ENCODE data around the gene SRF.

Gene SRF

DNA sequence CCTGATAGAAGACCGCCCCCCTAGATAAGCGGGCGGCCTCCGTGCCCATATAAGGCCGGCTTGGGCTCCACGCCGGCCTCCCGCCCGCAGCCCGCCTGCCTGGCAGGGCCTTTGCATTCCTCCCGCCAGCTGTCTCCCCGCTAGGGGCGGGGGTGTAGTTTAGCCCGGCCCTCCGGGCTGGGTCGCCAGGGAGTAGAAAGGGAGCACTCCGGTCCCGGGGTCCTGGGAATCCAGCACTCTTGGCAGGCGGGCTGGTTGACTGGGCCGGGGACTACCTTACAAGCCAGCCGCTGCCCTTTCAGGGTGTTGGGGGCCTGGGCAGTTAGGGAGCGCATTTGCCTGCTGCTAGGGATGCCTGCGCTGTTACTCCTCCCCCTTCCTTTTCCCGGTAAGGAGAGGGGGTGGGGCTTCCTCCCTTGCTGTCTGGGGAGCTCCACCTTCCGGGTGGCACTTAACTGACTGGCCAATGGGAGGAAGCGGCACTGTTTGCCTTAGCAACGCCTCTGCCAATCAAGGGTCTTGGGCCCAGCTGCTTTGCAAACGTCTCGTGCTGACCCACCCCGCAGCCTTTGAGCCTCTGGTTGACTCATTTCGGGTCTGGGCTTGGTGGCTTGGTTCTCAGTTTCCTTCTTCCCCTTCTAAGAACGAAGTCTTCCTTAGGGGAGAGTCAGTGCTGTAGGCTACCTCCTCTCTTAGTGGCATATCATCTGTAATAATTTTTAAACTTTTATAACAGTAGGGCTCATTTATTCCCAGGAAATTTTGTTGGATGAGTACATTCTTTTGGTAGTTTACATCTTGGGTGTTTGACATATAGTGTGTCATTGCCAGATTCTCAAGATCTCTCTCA lies 3.4 kb downstream of the SRF start:
- TF ChIP-seq, protein P1, sequence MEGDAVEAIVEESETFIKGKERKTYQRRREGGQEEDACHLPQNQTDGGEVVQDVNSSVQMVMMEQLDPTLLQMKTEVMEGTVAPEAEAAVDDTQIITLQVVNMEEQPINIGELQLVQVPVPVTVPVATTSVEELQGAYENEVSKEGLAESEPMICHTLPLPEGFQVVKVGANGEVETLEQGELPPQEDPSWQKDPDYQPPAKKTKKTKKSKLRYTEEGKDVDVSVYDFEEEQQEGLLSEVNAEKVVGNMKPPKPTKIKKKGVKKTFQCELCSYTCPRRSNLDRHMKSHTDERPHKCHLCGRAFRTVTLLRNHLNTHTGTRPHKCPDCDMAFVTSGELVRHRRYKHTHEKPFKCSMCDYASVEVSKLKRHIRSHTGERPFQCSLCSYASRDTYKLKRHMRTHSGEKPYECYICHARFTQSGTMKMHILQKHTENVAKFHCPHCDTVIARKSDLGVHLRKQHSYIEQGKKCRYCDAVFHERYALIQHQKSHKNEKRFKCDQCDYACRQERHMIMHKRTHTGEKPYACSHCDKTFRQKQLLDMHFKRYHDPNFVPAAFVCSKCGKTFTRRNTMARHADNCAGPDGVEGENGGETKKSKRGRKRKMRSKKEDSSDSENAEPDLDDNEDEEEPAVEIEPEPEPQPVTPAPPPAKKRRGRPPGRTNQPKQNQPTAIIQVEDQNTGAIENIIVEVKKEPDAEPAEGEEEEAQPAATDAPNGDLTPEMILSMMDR (IDR thresholded peaks at IDR 0.05) = no peak

DNA sequence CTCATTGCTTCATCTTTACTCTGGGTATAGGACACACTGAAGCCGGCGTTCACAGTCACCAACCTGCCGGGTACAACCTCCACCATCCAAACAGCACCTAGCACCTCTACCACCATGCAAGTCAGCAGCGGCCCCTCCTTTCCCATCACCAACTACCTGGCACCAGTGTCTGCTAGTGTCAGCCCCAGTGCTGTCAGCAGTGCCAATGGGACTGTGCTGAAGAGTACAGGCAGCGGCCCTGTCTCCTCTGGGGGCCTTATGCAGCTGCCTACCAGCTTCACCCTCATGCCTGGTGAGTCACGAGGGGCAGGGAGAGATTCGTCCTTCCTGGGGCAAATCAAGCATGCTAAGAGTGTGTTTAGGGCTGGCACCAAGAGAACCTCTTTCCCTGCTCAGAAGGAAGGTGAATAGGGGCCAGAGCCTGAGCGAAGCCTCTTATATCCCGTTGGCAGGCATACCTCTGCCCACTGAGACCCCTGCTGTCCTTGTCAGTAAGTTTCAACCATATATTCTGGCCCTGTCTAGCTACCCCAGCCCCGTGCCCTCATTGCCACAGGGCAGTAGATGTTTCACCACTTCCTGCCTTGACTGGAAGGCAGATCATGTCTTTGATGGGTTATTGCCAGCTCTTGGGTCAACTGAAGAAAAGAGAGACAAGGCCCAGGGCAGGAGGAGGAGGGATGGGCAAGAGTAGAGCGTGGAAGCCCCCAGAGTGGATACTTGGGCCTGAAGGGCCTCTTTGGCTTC lies 4.8 kb downstream of the SRF start:
- TF ChIP-seq, protein P1 (IDR thresholded peaks at IDR 0.05) = no peak

DNA sequence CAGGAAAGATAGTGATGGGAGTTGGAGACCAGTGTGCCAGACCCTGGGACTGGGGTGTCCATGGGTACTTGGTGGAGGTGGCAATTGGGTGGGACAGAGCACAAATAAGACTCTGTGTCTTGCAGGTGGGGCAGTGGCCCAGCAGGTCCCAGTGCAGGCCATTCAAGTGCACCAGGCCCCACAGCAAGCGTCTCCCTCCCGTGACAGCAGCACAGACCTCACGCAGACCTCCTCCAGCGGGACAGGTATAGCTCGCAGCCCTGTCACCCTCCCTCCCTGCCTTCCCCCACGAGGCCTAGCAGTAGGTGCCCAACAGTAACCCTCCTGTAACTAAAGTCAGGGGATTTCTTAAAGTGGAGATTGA lies 5.3 kb downstream of the SRF start:
- TF ChIP-seq, protein P1 (IDR thresholded peaks at IDR 0.05) = no peak

DNA sequence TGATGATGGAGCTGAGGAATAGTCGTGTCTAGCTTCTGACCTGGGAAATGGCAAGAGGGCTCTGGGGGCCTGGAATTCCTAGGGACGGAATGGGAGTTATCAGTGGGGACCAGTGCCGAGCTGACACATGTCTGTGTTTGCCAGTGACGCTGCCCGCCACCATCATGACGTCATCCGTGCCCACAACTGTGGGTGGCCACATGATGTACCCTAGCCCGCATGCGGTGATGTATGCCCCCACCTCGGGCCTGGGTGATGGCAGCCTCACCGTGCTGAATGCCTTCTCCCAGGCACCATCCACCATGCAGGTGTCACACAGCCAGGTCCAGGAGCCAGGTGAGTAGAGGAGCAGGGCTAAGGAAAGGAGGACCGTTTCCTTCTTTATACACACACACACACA lies 7.1 kb downstream of the SRF start:
- TF ChIP-seq, protein P1 (IDR thresholded peaks at IDR 0.05) = no peak

DNA sequence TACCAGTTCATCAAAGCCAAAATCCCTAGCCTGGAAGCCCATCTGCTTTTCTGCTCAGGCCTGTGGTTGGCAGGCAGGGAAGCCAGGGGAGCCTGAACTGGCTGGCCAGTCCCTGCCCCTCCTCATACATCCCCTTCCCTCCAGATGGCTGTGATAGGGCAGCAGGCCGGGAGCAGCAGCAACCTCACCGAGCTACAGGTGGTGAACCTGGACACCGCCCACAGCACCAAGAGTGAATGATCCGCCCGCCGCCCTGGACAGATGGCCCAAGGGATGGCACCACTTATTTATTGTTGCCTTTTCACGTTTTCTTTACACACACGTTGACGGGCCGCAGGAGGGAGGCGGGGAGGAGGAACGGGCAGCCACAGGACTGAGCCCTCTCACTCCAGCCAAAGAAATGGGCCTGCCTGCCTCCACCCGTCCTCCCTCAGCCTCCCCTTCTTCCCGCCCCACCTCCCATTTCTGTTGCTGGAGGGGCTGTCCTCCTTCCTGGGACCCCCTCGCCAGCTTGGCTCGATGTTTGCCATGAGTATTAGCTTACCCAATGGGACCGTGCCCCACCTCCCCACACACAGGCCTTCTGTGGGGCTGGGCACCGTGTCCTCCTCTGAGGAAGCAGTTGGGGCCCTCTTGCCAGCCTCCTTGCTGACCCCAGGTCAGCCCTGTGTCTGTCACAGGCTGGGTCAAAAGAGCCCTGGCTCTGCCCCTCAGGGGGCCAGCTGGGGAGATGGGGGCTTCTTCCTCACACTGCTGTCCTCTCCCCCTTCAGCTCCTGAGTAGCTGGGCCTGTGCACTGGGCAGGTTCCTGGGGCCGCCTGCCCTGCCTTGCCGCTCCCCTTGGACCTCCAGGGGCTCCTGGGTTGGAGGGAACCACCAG lies 8.1 kb downstream of the SRF start:
- TF ChIP-seq, protein P1 (IDR thresholded peaks at IDR 0.05) = no peak

DNA sequence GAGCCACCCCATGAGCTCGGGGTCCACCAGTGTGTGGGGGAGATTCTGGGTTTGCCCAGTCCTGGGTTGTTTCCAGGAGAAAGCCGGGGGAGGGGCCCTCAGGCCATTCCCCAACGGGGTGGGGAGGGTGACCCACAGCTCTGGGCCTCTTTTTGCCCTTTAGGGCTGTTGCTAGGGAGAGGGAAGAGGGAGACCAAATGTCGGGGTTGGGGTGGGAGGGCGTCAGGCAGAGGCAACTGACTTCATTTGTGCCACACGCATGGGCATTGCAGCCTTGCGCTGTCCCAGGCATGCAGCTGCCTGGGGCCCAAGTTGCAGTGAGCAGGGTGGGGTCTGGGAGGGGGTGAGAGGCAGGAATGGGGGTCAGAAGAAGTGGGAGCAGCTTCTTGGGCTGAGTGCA lies 9.0 kb downstream of the SRF start:
- TF ChIP-seq, protein P1 (IDR thresholded peaks at IDR 0.05) = no peak

DNA sequence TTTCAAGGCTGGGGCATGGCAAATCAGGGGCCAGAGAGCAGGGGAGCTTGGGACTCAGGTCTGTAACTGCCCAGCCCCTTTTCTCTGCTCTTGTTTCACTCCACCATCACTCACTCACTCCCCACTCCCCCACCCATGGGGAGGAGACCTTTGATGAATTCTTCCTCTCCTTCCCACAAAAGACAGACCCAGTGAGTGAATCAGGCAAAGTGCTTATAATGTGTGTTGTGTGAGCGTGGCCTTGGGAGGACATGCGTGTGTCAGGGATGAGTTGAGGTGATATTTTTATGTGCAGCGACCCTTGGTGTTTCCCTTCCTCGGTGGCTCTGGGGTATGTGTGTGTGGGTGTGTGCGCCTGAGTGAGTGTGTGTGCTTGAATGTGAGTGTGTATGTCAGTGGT lies 9.9 kb downstream of the SRF start:
- TF ChIP-seq, protein P1 (IDR thresholded peaks at IDR 0.05) = no peak

Measured in LNCAP (cell line).